Measurements from ENCODE around the gene GMDS.

The GMDS gene

DNA sequence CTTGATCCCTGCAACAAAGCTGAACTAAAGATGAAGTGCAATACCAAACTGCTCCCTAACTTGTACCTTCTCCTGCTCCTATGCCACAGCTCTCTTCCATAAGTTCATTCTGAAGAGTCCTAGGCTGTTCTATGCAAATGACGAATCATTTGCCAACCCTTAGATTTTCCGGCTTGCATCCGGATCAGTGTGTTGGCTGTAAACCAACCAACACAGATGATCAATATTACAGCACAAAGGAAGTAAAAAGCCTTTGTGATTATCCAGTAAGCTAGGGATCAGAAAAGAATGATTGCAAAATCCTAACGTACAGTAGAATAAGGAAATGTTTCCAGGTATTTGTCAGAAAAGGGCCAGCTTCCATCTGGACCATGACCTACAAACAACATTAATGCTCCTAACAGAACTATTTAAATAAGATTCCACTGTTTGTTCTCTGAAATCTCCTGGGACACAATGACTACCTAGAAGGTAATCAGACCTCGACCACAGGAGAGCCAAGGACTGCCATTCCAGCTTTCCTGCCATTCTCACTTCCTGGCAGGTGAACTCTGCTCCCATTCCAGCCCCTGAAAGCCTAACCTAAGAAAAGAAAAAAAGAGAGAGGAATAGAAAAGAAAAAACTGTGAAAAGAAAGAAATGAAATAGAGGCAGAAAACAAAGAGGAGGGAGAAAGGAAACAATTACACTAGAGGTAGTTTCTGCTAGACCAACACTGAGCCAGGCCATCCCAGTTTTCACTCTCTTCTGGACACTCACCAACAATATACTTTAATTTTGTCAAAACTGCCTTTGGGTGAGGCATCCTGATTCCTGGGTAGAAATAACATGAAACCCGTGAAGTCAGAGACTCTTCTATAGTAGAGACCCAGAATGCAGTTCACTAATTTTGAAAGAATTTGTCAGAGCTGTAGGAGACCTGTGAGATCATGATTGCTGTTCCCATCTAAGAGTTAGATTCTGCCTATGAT lies 19.7 kb downstream of the GMDS start:
- in situ Hi-C loops (cut with HindIII; ENCODE audit: low sequenced_read_pairs) = no loop called here
- no peak for DNase-seq (ENCODE audit: low read depth, low spot score)
- no peak overlapping the region for H3K4me3 ChIP-seq (ENCODE audit: low read depth, low read length)
- TF ChIP-seq CTCF (IDR thresholded peaks at IDR 0.05; ENCODE audit: low read depth, low read length) = no peak

DNA sequence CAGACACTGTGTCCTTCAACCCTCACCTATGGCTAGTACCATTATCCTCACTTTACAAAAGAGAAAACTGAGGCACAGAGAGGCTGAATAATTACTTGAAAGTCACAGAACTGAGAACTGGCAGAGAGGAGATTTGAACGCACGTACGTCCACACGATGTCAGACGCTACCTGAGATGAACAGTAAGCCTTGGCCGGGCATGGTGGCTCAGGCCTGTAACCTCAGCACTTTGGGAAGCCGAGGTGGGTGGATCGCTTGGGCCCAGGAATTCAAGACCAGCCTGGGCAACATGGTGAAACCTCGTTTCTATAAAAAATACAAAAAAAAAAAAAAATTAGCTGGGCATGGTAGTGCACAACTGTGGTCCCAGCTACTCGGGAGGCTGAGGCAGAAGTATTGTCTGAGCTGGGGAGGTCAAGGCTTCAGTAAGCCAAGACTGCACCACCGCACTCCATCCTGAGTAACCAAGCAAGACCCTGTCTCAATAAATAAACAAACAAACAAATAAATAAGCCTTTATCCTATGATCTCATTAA lies 20.5 kb downstream of the GMDS start:
- in situ Hi-C loops (cut with HindIII; ENCODE audit: low sequenced_read_pairs) = no loop called here
- H3K4me3 ChIP-seq (ENCODE audit: low read depth, low read length) = no peak overlapping the region
- no peak for TF ChIP-seq CTCF (IDR thresholded peaks at IDR 0.05; ENCODE audit: low read depth, low read length)
- DNase-seq (ENCODE audit: low read depth, low spot score) = no peak

- in situ Hi-C loops (cut with HindIII; ENCODE audit: low sequenced_read_pairs) = no loop called here
These were observed 23.0 kb downstream of the GMDS start for GRCh38 chr6:2222275-2222842.

GRCh38 chr6:2221726-2222274 lies 23.6 kb downstream of the GMDS start:
- no peak for DNase-seq (ENCODE audit: low read depth, low spot score)
- in situ Hi-C loops (cut with HindIII; ENCODE audit: low sequenced_read_pairs) = no loop called here
- H3K4me3 ChIP-seq (ENCODE audit: low read depth, low read length) = peak overlapping the region; percentile 29
- TF ChIP-seq CTCF (IDR thresholded peaks at IDR 0.05; ENCODE audit: low read depth, low read length) = no peak

More at GRCh38 chr6:2222275-2222842, 23.0 kb downstream of the GMDS start:
- TF ChIP-seq CTCF (IDR thresholded peaks at IDR 0.05; ENCODE audit: low read depth, low read length) = no peak
- DNase-seq (ENCODE audit: low read depth, low spot score) = no peak
- H3K4me3 ChIP-seq (ENCODE audit: low read depth, low read length) = peak overlapping the region; percentile 29

GRCh38 chr6:2220154-2220553 lies 25.3 kb downstream of the GMDS start:
- no peak for DNase-seq (ENCODE audit: low read depth, low spot score)
- TF ChIP-seq CTCF (IDR thresholded peaks at IDR 0.05; ENCODE audit: low read depth, low read length) = no peak
- no peak overlapping the region for H3K4me3 ChIP-seq (ENCODE audit: low read depth, low read length)
- in situ Hi-C loops (cut with HindIII; ENCODE audit: low sequenced_read_pairs) = no loop called here

DNA sequence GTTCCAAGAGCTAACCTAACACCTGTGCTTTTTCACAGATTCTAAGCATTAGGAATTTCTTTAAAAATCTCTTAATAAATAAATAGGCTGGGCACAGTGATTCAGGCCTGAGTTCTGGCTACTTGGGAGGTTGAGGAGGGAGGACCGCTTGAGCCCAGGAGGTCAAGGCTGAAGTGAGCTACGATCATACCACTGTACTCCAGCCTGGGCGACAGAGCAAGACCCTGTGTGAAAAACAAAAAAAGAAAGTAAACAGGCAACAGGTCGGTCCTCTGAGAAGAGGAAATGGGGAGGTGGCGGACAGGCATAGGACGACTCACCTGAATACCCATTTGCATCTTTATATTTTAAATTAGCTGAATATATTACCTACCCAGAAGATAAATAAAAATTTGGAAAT lies 26.5 kb downstream of the GMDS start:
- H3K4me3 ChIP-seq (ENCODE audit: low read depth, low read length) = no peak overlapping the region
- DNase-seq (ENCODE audit: low read depth, low spot score) = no peak
- in situ Hi-C loops (cut with HindIII; ENCODE audit: low sequenced_read_pairs) = no loop called here
- TF ChIP-seq CTCF (IDR thresholded peaks at IDR 0.05; ENCODE audit: low read depth, low read length) = no peak
